BE2C (cell line): ENCODE data around the gene SLC12A3.

ENCODE experiments used
- DNase-seq: peaks from one replicate; pipeline ENCODE4 v3.0.0-alpha.2; 2020
- H3K27me3 ChIP-seq: fragments of 250-450 bp; sonication (Bioruptor Pico); 2 replicates; pipeline ENCODE4 v1.5.1; 2020; ENCODE audit warnings: mild to moderate bottlenecking
- H3K36me3 ChIP-seq: fragments of 250-450 bp; sonication (Bioruptor Pico); 2 replicates; pipeline ENCODE4 v1.5.1; 2020; ENCODE audit warnings: mild to moderate bottlenecking
- H3K4me1 ChIP-seq: fragments of 250-450 bp; sonication (Bioruptor Pico); 2 replicates; pipeline ENCODE4 v1.5.1; 2020
- H3K4me3 ChIP-seq: 2 replicates; pipeline ENCODE4 v1.5.1; 2011; ENCODE audit warnings: low read depth, low read length
- H3K9me3 ChIP-seq: fragments of 250-450 bp; sonication (Bioruptor Pico); 2 replicates; pipeline ENCODE4 v1.5.1; 2020
- TF ChIP-seq, protein P1 (sequence below): IDR thresholded peaks from 2 replicates; pipeline ENCODE4 v1.5.1; 2012; ENCODE audit warnings: mild to moderate bottlenecking, low read depth, low read length

SLC12A3 gene

DNA sequence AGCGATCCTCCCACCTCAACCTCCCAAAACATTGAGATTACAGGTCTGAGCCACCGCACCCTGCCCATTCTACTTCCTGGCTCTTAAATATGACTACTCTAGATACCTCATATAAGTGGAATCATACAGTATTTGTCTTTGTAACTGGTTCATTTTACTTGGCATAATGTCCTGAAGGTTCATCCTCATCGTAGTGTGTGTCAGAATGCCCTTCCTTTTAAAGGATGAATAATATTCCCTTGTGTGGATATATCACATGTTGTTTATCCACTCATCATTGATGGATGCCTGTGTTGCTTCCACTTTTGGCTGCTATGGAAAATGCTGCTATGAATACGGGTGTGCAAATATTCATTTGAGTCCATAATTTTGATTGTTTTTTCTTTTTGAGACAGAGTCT, 91.1 kb downstream of the SLC12A3 start:
- H3K27me3 ChIP-seq, result no peaks in the 10 kb centered on the region
- DNase-seq, result no peak
- no peaks in the 10 kb centered on the region; the same call in 1 of the 2 replicates for H3K9me3 ChIP-seq
- no peaks in the 10 kb centered on the region for H3K4me1 ChIP-seq
- TF ChIP-seq, protein P1, sequence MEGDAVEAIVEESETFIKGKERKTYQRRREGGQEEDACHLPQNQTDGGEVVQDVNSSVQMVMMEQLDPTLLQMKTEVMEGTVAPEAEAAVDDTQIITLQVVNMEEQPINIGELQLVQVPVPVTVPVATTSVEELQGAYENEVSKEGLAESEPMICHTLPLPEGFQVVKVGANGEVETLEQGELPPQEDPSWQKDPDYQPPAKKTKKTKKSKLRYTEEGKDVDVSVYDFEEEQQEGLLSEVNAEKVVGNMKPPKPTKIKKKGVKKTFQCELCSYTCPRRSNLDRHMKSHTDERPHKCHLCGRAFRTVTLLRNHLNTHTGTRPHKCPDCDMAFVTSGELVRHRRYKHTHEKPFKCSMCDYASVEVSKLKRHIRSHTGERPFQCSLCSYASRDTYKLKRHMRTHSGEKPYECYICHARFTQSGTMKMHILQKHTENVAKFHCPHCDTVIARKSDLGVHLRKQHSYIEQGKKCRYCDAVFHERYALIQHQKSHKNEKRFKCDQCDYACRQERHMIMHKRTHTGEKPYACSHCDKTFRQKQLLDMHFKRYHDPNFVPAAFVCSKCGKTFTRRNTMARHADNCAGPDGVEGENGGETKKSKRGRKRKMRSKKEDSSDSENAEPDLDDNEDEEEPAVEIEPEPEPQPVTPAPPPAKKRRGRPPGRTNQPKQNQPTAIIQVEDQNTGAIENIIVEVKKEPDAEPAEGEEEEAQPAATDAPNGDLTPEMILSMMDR, result no peak
- no peaks in the 10 kb centered on the region for H3K36me3 ChIP-seq
- H3K4me3 ChIP-seq, result no peak overlapping the region

DNA sequence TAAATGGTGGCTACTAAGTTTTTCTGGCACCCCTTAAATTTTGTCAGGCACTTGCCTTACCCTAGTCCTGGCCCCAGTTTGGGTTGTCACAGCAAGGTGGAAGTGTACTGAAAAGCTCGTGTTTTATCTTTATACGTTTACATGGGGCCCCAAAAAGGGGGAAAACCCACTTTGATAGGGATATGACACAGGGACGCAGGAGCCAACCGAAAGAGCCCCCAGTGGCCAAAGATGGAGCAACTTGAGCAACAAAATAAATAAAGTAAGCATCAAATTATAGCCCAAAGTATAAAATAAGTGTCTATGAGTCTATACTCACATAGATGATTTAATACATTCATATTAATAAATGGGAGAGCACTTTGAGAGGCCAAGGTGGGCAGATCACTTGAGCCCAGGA, 91.7 kb downstream of the SLC12A3 start:
- no peaks in the 10 kb centered on the region; the same call in 1 of the 2 replicates for H3K9me3 ChIP-seq
- no peaks in the 10 kb centered on the region for H3K27me3 ChIP-seq
- H3K36me3 ChIP-seq, result no peaks in the 10 kb centered on the region
- H3K4me3 ChIP-seq, result no peak overlapping the region
- TF ChIP-seq, protein P1, result no peak; the same call in 1 of the 2 replicates
- DNase-seq, result no peak
- H3K4me1 ChIP-seq, result no peaks in the 10 kb centered on the region

DNA sequence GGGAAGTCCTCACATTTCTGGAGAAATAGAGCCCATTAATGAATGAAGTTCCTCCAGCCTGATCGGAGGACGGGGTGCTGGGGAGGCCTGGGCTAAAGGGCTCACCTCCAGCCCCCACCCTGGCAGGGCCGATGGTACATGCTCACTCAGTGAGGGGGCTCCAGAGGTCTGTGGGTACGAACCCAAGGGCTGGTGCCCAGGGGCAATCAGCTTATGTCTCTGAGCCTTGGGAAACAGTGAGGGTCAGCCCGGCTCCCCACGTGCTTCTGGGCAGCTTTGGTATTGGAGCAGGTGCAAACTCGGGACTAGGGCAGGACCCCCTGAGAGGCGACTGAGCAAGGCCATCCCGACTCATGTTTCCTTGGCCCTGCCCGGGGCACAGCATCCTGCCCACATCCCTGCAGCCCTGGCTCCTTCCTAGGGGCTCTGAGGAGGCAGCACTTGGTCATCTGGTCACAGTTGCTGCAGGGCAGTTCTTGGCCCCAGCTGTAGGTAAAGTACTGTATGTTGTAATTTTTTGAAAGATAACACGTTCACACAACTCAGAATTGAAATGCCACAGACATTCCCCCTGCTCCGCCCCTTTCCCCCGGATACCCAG, 95.8 kb downstream of the SLC12A3 start:
- no peaks in the 10 kb centered on the region for H3K36me3 ChIP-seq
- H3K4me1 ChIP-seq, result no peaks in the 10 kb centered on the region
- H3K4me3 ChIP-seq, result no peak overlapping the region
- TF ChIP-seq, protein P1, result no peak
- no peaks in the 10 kb centered on the region for H3K27me3 ChIP-seq
- peak; percentile 24 for DNase-seq
- no peaks in the 10 kb centered on the region for H3K9me3 ChIP-seq

DNA sequence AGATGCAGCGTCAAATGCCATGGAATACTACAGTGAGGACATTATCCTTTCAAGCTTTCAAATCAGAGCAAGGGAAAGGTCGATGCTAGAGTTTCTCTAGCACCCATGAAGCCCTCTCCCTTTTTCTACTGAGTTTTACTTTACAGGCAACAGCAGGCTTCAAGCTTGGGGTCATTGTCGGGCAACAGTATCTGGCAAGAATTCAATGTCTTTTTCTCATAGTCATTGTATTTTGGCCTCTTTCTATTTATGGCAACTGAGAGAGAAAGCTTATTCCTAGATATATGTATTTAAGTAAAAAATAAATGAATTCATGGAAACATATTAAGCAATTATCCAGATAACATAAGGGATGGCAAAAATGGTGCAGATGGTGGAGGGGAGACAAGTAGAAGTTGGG, 96.4 kb downstream of the SLC12A3 start:
- Histone ChIP-seq H3K36me3 (no peaks in the 10 kb centered on the region), H3K9me3 (no peaks in the 10 kb centered on the region), H3K4me1 (no peaks in the 10 kb centered on the region), H3K4me3 (no peak overlapping the region), H3K27me3 (no peaks in the 10 kb centered on the region)
- DNase-seq, result no peak
- TF ChIP-seq, protein P1, result no peak

DNA sequence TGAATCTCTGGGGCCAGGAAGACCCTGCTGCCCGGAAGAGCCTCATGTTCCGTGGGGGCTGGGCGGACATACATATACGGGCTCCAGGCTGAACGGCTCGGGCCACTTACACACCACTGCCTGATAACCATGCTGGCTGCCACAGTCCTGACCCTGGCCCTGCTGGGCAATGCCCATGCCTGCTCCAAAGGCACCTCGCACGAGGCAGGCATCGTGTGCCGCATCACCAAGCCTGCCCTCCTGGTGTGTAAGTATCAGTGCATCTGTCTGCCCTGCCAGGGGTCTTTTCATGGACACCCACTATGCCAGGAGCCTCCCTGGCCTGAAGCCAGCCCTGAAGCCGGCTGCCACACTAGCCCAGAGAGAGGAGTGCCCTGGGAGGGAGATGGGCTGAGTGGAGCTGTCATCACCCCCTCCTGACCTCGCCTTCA, 96.9 kb downstream of the SLC12A3 start, which contains the start of gene CETP:
CETP (plus strand) TSS at position 100 of the 431 bp plus-strand sequence; CDS start at position 130, 30 bp downstream.
- Histone ChIP-seq H3K4me1 (no peaks in the 10 kb centered on the region), H3K9me3 (no peaks in the 10 kb centered on the region), H3K4me3 (no peak within 1 kb of the TSS), H3K36me3 (no peaks in the 10 kb centered on the region), H3K27me3 (no peaks in the 10 kb centered on the region)
- TF ChIP-seq, protein P1, result no peak
- no peak for DNase-seq
